HG03045 (cell line): Measurements from ENCODE around the gene SLC6A13.
"Not testable (repeated sequence)": the region's sequence is repeated elsewhere in the genome, so short reads cannot be mapped to it uniquely, and the experiment has no call there.

ENCODE experiments used
- ATAC-seq: cut with Tn5 transposase; IDR thresholded peaks from one replicate; pipeline ENCODE4 v1.9.1; 2021; ENCODE audit warnings: mild to moderate bottlenecking, moderate library complexity; ENCODE audit not compliant: unreplicated experiment

SLC6A13 gene

GRCh38 chr12:262817-263216 lies at the start of gene SLC6A13:
Gene SLC6A13, minus strand, starts transcription at chr12:262836. Its CDS starts 2,784 bp downstream, at chr12:260052.
- ATAC-seq = no peak

GRCh38 chr12:308511-308910 lies 45.9 kb upstream of the SLC6A13 start:
- no peak for ATAC-seq

- no peak for ATAC-seq
These were observed 44.8 kb upstream of the SLC6A13 start for GRCh38 chr12:307406-307805.

GRCh38 chr12:304805-305204 lies 42.2 kb upstream of the SLC6A13 start:
- ATAC-seq = no peak

GRCh38 chr12:302766-303165 lies 40.1 kb upstream of the SLC6A13 start:
- not testable (repeated sequence) for ATAC-seq

- ATAC-seq = not testable (repeated sequence)
These were observed 37.5 kb upstream of the SLC6A13 start for GRCh38 chr12:300166-300565.

- not testable (repeated sequence) for ATAC-seq
These were observed 36.9 kb upstream of the SLC6A13 start for GRCh38 chr12:299511-299910.

DNA sequence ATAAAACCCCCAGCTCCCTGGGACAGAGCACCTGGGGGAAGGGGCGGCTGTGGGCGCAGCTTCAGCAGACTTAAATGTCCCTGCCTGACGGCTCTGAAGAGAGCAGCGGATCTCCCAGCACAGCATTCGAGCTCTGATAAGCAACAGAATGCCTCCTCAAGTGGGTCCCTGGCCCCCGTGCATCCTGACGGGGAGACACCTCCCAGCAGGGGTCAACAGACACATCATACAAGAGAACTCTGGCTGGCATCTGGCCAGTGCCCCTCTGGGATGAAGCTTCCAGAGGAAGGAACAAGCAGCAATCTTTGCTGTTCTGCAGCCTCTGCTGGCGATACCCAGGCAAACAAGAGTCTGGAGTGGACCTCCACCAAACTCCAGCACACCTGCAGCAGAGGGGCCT lies 35.4 kb upstream of the SLC6A13 start:
- ATAC-seq = not testable (repeated sequence)

- no peak for ATAC-seq
These were observed 32.5 kb upstream of the SLC6A13 start for GRCh38 chr12:295132-295531.

DNA sequence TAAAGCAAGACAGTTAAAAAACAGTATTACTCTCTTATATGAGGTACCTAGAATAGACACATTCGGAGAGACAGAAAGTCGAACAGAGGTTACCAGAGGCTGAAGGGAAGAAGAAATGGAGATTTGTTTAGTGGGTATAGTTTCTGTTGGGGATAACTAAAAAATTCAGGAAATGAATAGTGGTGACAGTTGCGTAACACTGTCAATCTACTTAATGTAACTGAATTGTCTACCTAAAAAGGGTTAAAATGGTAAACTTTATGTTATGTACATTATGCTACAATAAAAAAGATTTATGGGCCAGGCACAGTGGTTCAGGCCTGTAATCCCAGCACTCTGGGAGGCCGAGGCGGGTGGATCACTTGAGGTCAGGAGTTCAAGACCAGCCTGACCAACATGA lies 30.6 kb upstream of the SLC6A13 start:
- no peak for ATAC-seq

DNA sequence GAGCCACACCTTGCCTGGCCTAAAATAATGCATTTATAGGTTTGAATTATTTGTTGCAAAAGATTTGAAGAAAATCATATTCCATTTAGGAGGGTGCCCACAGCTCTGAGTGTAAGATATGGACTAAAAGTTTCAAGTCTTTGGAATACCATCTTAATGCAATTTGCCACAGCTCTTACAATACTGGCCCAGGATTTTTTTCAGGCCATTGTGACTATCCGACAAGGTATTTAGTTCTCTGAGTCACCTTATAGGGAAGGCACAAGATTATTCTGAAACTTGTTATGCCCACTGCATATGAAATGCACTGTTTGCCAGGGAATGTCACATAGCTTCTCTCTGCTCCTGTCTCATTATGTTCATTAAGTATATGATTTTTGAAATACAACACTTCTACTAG lies 29.6 kb upstream of the SLC6A13 start:
- no peak for ATAC-seq

DNA sequence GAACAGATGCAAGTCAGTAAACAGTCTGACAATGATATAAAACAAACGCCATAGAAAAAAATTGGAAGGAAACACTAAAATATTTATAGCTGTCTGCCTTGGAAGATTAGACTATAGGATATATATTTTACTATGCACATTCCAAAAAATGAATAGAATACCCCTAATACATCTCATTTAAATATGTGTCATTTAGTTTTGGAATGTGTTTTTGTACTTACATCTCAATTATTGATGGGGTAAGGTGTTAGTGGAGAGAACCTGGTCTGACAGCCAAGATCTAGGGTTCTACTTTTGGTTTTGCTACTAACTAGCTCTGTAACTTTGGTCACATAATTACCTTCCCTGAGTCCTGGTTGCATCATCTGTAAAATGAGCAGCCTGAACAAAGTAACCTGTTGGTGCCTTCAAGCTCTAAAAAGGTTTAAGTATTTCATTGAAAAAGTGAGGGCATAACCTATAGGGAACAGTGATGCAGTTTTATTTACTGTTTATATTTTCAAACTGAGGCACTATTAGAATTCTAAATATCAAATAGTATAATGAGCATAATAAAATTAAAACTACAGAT lies 28.6 kb upstream of the SLC6A13 start:
- no peak for ATAC-seq

DNA sequence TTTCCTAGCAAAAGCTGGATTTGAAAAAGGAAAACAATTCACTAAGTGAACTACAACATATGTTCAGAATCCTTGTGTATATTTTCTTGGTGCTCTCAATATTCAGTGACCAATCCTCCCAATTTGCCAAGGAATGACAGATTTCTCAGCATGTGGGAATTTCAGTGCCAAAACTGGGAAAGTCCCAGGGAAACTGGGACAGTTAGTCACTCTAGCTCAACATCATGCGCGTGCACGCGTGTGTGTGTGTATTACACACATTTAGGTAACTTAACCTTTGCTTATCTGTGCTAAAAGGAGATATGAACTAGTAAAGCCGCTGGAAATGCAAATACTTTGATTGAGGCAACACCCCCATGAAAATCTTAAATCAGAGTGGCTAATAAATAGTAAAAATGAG lies 26.1 kb upstream of the SLC6A13 start:
- no peak for ATAC-seq

- ATAC-seq = no peak
These were observed 24.1 kb upstream of the SLC6A13 start for GRCh38 chr12:286531-287300.

DNA sequence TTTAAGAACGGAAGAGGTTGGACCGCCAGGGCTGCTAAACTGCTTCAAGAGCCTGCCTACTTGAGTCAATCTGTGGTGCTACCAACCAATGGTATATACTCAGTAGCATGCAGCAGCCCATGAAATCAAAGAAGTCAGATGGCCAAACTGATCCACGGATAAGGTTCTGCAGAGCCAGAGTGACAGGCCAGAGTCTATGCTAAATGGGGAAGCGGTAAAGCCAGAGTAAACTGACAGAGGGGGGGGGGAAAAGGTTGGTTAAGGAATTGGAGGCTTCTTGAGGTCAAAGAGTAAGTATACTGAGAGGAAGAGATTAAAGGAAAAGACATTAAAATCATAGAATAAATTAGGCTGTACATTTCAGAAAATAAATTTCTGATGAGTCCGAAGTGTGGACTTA lies 15.4 kb upstream of the SLC6A13 start:
- no peak for ATAC-seq

DNA sequence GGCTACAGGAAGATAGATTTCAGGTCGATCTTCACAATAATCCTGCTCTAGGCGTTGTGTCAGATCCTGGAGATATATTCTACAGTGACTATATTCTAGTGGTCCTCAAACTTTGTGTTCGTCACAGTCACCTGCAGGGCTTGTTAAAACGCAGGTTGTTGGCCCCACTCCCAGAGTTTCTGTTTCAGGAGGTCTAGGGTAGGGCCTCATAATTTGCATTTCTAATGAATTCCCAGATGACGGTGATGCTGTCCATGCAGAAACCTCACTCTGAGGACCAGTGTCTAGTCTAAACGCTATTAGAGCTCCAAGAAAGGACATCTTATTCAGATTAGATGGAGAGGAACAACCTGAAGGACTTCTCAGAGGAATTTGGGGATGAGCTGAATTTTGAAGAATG lies 13.2 kb upstream of the SLC6A13 start:
- ATAC-seq = no peak

DNA sequence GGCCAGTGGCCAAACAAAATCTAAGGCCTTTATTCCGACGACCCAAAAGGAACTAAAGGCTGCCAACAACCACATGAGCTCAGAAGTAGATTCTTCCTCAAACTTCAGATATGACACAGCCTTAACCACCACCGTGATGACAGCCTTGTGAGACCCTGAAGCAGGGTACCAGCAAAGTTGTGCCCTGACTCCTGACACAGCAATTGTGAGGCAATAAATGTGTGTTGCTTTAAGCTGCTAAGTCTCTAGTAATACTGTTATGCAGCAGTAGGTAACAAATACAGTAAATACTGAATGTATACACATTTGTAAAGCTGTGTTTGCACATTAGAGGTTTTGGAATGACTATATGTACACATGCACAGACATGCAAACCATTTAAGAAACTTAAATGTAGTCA lies 10.7 kb upstream of the SLC6A13 start:
- no peak for ATAC-seq

GRCh38 chr12:272942-273341 lies 10.3 kb upstream of the SLC6A13 start:
- ATAC-seq = no peak

GRCh38 chr12:271161-271560 lies 8.5 kb upstream of the SLC6A13 start:
- ATAC-seq = no peak

DNA sequence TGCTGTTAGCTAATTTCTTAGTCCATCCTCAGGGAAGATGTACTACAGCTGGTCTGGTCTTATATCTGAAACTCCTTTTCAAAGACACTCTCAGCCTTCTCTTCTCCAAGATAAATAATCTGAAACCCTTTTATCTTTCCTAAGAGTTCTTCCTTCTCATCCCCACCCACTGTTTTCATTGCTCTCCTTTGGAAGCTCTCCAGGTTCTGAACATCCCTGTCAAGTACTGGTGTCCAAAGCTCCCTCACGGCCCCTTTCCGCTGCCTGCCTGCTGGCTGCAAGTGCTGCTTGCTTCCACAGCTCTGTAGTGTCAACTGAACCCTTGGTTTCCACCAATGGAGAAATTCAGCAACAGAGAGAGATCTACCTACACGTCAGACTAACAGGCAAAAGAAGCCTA lies 6.6 kb upstream of the SLC6A13 start:
- no peak for ATAC-seq

DNA sequence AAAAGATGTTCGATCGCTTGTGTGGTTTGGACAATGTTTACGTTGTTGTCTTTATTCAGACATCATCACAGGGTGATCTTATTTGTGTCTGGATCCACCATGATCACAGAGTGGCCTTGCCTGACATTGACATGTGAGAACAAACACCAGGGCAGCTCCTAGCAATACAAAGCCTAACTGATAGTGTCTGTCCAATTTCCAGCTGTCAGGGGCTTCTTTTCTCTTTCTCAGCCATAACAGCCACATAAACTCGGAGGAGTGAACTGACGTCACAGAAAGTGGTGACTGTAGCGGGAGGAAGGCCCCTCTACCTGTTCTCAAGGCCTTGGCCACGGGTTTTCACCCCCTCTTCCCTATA lies 5.8 kb upstream of the SLC6A13 start:
- no peak for ATAC-seq

GRCh38 chr12:267581-268482 lies 5.2 kb upstream of the SLC6A13 start:
- no peak for ATAC-seq
